Suppressor macrophage (primary cell): ENCODE results near the gene GZMM.

ENCODE experiments used
- DNase-seq, 4 experiments: peaks; one replicate each; pipeline ENCODE4 v3.0.0-alpha.2; 2020 to 2022
- total RNA-seq, 17 experiments: gene quantifications; one replicate each; lab custom pipeline; 2026; ENCODE audit warnings: mixed read lengths in 6 of 17, inconsistent platforms in 3 of 17; lab: John Stamatoyannopoulos, UW

The GZMM gene
- total RNA-seq, result 0 to 0.22 (median 0) reads per million in 17 experiments

DNA sequence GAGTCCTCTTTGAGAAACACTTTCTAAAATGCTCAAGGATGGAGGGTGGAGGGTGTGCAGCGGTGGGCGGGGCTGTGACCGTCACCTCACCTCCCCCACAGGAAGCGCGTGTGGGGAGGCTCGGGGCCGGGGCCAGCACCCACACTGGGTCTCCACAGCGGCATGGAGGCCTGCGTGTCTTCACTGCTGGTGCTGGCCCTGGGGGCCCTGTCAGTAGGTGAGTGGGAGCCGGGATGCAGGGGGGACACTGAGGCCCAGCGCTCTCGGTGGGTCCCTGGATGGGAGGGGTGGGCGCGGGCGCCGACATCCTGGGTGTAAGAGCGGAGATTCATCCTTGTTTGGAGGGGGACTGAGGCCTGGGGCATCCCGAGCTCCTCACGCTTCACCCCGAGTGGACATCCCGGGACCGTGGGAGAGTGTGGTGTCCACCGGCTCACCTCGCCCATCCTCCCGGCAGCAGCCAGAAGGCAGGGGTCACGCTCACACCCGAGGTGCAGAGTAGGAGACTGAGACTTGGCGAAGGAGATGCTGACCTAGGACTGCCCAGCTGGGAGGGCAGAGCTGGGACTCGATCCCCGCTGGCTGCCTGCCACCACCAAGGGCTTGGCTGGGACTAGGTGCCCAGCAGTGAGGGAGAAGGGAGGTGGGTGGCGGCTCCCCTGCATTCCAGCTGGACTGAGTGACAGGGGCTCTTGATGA lies at the start of gene GZMM:
TSS of gene GZMM (plus strand) at position 144 of the 699 bp plus-strand sequence. CDS start at position 163, 19 bp downstream.
- no peak for DNase-seq

- no peak for DNase-seq
Measured at GRCh38 chr19:494171-495080, 49.4 kb upstream of the GZMM start.

- DNase-seq, result no peak
Measured at GRCh38 chr19:495081-495401, 48.8 kb upstream of the GZMM start.

GRCh38 chr19:495402-496111 lies 48.3 kb upstream of the GZMM start:
- DNase-seq, result peak in 3 of 4 experiments; percentile 32 to 63 (median 42)

- no peak for DNase-seq
Measured at GRCh38 chr19:496112-496665, 47.7 kb upstream of the GZMM start, which contains the start of gene MADCAM1. Gene MADCAM1 (plus strand): TSS chr19:496486. CDS start chr19:496500, 14 bp downstream.

- no peak for DNase-seq
Measured at GRCh38 chr19:496986-497385, 46.9 kb upstream of the GZMM start.

DNA sequence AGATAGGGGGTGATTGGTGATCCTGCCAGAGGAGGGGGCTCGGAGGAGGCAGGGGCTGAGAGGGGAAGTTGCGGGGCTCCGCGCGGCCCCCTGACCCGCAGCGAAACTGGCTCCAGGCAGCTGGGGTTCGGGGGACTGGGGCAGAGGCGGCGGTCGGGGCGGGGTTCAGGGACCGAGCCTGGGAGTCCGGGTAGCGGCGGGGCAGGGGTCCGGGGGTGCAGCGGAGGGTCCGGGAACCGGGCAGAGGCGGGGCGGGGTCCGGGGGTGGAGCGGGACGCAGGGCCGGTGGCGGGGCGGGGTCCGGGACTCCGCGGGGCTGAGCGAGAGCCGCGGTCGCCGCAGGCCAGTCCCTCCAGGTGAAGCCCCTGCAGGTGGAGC lies 46.4 kb upstream of the GZMM start:
- DNase-seq, result no peak

DNA sequence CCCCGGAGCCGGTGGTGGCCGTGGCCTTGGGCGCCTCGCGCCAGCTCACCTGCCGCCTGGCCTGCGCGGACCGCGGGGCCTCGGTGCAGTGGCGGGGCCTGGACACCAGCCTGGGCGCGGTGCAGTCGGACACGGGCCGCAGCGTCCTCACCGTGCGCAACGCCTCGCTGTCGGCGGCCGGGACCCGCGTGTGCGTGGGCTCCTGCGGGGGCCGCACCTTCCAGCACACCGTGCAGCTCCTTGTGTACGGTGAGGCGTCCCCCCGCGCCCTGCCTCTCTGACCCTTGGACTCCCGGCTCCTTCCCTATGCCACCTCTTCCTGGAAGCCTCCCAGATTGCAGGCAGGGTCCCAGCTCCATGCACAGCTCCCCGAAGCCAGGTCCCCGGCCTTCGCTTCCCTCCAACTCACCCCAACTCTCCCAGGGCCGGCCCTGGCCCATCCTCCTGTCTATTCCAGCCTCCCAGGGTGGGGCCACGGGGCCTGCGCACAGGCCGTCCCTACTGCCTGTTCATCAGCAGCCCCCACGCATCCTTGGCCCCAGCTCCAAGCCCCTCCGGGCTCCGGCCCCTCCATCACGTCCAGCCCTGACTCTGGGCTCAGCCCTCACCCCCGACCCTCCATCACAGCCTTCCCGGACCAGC lies 45.9 kb upstream of the GZMM start:
- DNase-seq, result no peak

DNA sequence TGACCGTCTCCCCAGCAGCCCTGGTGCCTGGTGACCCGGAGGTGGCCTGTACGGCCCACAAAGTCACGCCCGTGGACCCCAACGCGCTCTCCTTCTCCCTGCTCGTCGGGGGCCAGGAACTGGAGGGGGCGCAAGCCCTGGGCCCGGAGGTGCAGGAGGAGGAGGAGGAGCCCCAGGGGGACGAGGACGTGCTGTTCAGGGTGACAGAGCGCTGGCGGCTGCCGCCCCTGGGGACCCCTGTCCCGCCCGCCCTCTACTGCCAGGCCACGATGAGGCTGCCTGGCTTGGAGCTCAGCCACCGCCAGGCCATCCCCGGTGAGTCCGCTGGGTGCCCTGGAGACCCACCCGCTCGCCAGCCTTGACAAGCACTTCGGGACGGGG lies 45.4 kb upstream of the GZMM start:
- DNase-seq, result no peak

DNA sequence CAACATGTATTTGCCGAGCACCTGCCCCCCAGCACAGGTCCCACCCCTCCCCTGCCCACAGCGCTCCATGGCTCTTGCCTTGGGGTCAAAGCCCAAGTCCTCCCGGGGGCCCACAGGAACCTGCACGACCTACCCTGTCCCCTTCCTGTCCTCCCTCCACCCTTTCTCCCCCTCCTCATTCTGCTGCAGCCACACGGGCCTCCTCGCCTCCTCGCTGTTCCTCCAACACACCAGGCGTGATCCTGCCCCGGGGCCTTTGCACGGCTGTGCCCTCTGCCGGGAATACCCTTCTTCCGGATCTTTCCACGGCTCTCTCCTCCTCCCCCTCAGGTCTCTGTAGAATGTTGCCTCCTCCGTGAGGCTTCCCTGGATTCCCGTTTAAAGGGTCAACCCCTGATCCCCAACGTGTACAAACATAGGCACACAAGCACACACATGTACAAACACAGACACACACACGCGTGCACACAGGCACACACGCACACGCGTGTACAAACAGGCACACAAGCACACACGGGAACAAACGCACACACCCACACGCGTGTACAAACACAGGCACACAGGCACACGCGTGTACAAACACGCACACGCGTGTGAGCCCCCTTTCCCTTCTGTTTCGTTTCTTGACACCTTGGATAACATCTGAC lies 44.8 kb upstream of the GZMM start:
- DNase-seq, result no peak

DNA sequence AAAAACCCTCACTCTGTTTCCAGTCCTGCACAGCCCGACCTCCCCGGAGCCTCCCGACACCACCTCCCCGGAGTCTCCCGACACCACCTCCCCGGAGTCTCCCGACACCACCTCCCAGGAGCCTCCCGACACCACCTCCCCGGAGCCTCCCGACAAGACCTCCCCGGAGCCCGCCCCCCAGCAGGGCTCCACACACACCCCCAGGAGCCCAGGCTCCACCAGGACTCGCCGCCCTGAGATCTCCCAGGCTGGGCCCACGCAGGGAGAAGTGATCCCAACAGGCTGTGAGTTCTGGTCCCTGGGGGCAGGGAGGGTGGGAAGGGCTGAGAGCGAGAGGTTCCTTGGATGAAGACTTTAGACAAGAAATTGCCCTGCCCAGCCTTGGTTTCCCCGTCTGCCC lies 42.2 kb upstream of the GZMM start:
- DNase-seq, result no peak

GRCh38 chr19:504616-505015 lies 39.2 kb upstream of the GZMM start:
- DNase-seq, result no peak

DNA sequence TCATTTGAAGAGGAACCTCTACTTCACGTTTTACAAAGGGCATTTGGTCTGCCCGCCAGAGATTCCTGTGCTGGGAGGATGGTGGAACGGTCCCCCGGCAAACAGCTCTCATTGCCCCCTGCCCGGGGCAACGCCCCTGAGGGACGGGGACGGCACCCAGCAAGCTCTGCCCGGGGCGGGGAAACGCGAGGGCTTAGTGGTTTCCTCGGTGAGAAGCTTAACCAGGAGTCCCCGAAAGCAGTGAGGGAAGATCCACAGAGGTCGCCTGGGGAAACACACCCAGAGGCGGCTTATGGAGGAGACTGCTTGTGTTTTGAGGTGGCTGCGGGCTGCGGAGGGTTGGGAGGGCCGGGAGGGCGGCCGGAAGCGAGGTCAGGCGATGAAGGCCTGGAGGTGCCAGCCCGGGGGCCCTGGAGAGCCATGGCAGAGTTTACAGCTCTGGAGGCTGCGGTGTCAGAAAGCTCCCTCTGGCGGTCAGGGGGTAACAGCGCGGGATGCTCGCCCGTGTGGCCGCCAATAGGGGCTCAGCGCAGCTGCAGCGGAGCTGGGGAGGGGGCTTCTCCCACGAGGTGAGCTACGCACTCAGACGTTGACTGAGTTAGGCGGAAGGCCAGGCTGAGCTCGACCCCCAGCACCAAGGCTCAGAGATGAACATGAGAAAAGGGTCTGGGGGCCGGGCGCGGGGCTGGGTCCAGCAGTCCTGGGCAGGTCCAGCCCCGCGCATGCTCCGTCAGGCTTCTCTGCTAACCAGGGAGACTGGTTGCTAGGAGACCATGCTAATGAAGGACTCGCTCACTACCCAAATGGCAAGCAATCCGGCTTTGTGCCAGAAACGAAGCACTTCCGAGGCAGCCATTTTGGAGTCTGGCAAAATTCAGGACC lies 37.2 kb upstream of the GZMM start:
- peak; percentile 90 to 100 (median 99) for DNase-seq

DNA sequence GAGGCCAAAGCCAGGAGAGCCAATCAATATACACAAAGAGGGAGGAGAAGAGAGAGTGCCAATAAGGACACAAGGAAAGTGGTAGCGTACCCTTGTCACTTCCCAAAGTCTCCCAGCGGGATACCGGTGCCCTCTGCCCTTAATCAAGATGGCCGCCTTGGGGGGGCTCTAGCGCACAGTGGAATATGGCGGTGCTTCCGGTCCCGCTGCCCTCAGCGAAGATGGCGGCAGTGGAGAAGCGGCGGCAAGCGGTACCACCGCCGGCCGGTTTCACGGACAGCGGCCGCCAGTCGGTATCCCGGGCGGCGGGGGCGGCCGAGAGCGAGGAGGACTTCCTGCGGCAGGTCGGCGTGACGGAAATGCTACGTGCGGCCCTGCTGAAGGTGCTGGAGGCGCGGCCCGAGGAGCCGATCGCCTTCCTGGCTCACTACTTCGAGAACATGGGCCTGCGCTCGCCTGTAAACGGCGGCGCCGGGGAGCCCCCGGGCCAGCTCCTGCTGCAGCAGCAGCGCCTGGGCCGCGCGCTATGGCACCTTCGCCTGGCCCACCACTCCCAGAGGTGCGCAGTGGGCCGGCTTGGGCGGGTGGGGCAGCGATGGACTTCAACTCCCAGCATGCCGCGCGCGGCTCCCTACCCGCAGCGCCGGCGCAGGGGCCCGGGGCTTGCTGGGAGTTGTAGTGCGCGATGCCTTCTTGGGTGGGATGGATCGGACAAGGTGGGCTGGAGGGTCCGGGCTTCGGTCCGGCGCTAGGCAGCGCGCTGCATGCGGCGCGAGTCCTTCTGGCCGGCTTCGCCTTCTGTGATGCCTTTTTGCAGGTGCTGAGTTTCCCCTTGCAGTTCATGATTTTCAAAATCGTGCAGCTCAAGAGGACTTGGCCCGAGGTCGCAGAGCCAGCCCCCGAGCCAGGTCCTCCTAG lies 36.3 kb upstream of the GZMM start, which contains the start of gene TPGS1:
TSS of gene TPGS1 (plus strand) at position 212 of the 918 bp plus-strand sequence. CDS start at position 222, 10 bp downstream.
- DNase-seq, result peak; percentile 75 to 98 (median 94)

GRCh38 chr19:508204-509150 lies 35.4 kb upstream of the GZMM start:
- no peak for DNase-seq

DNA sequence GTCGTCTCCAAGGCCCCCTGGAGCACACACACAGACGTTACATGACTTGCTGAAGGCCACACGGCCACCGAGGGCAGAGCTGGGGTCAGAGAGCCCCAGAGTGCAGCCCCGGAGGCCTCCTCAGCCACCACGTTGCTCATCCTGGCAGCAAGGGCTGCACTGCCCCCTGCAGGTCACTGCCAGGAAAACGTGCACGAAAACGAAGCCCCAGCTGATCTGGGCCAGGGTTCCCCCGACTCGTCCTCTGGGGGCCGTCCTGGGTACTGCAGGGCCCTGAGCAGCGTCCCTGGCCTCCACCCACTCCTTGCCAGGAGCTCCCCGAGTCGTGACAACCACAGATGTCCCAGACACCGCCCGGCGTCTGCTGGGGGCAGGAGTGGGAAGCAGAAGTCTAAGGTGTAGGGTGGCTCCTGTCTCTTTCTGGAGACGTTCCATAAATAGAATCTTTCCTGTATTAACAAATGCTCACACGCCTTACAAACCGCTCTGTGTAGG lies 33.2 kb upstream of the GZMM start:
- peak; percentile 94 to 96 (median 95) for DNase-seq

DNA sequence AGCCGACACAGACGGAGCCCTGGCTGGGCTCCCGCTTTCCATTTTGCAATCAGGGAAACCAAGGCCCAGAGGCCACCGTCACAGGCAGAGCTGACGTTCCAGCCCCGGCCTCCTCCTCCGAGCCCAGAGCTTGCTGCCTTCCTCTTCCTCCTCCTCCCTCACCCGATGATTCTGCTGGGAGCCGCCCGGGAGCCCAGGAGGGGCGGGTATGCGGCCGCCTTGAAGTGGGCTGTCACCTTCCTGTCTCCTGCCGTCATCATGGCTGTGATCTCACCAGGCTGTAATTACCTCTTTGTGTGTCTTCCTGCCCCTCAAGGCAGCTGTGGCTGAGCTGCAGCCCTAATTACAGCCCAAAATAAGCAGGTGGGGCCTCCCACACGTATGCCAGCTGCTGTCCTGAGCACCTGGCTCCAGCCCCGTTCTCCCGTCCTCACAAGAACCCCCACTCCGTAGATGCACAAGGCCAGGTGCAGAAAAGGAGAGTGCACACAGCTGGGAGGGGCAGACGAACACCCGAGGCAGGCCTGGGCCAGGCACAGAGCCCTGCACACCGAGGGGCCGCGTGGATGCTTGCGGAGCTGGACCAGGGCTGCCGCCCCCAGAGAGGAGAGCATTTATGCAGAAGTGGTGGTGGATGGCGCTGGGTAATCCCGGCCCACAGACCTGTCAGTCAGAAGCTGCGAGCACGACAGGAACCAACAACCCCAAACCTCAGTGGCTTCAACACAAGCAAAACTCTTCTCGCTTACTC lies 32.6 kb upstream of the GZMM start:
- peak; percentile 75 to 91 (median 86) for DNase-seq
